HG02943 (cell line): ENCODE data around the gene FRY.

Source experiments
- ATAC-seq: cut with Tn5 transposase; IDR thresholded peaks from one replicate; pipeline ENCODE4 v1.9.1; 2021; ENCODE audit warnings: mild to moderate bottlenecking, low read depth, moderate library complexity; ENCODE audit not compliant: unreplicated experiment

FRY gene

GRCh38 chr13:32284927-32285632 is 253.5 kb downstream of the FRY start:
- no peak for ATAC-seq

- ATAC-seq: no peak
These were observed 254.0 kb downstream of the FRY start for GRCh38 chr13:32285633-32285965.

- ATAC-seq: no peak
These were observed 265.6 kb downstream of the FRY start for GRCh38 chr13:32297206-32297605.

GRCh38 chr13:32298695-32299094 is 267.1 kb downstream of the FRY start:
- no peak for ATAC-seq

- no peak for ATAC-seq
These were observed 268.3 kb downstream of the FRY start for GRCh38 chr13:32299893-32300292.

GRCh38 chr13:32300406-32300805 is 268.8 kb downstream of the FRY start:
- ATAC-seq: no peak

GRCh38 chr13:32300920-32301319 is 269.3 kb downstream of the FRY start:
- no peak for ATAC-seq

GRCh38 chr13:32302461-32302860 is 270.9 kb downstream of the FRY start:
- no peak for ATAC-seq

GRCh38 chr13:32305646-32306045 is 274.1 kb downstream of the FRY start:
- no peak for ATAC-seq

GRCh38 chr13:32309312-32310133 is 277.9 kb downstream of the FRY start:
- peak; percentile 27 for ATAC-seq

- ATAC-seq: peak; percentile 55
These were observed 278.6 kb downstream of the FRY start for GRCh38 chr13:32310134-32310706.

GRCh38 chr13:32311188-32311897 is 279.8 kb downstream of the FRY start:
- no peak for ATAC-seq

- peak; percentile 19 for ATAC-seq
These were observed 283.0 kb downstream of the FRY start for GRCh38 chr13:32314271-32315237.

- peak; percentile 88 for ATAC-seq
These were observed 283.9 kb downstream of the FRY start, which contains the start of the genes BRCA2 and ZAR1L for GRCh38 chr13:32315238-32316027. Gene BRCA2 (plus strand): TSS chr13:32315508. CDS start chr13:32316461, 953 bp downstream. Gene ZAR1L (minus strand): TSS chr13:32315363. CDS start chr13:32311925, 3,438 bp downstream.

GRCh38 chr13:32316028-32316339 is 284.4 kb downstream of the FRY start:
- ATAC-seq: peak; percentile 50

GRCh38 chr13:32316501-32316900 is 284.9 kb downstream of the FRY start:
- no peak for ATAC-seq

- ATAC-seq: no peak
These were observed 286.3 kb downstream of the FRY start for GRCh38 chr13:32317716-32318465.

GRCh38 chr13:32320528-32320927 is 289.0 kb downstream of the FRY start:
- no peak for ATAC-seq
